ENCODE measurements around the gene KRTDAP.

- TF ChIP-seq CTCF (IDR thresholded peaks at IDR 0.05; ENCODE audit: extremely low read depth in 1 of 2, insufficient read depth in 1 of 2, low read depth in 1 of 2, low read length in 2 of 2), result no peak
- TF ChIP-seq EZH2 (IDR thresholded peaks at IDR 0.05; ENCODE audit: borderline replicate concordance, low read depth, low read length, severe bottlenecking), result no peak
- no peak for TF ChIP-seq POLR2A (IDR thresholded peaks at IDR 0.05; ENCODE audit: low read depth, low read length)
- TF ChIP-seq POLR2AphosphoS5 (IDR thresholded peaks at IDR 0.05; ENCODE audit: insufficient read depth, low read depth, low read length), result no peak
- no peak for TF ChIP-seq JUN (IDR thresholded peaks at IDR 0.05; ENCODE audit: borderline replicate concordance, insufficient read depth, insufficient read length, low read depth)
- TF ChIP-seq MYC (IDR thresholded peaks at IDR 0.05; ENCODE audit: low read depth, low read length), result no peak
- no peak for TF ChIP-seq MAX (IDR thresholded peaks at IDR 0.05; ENCODE audit: insufficient read depth, insufficient read length)
- no peak for TF ChIP-seq FOS (IDR thresholded peaks at IDR 0.05; ENCODE audit: borderline replicate concordance, insufficient read depth, low read length)
- TF ChIP-seq GATA2 (IDR thresholded peaks at IDR 0.05; ENCODE audit: insufficient read depth, insufficient read length, low read depth, low read length), result no peak
These were observed 28.0 kb upstream of the KRTDAP start for GRCh38 chr19:35518313-35518712.
